BE2C (cell line): ENCODE results near the gene TKT.

ENCODE experiments used
- DNase-seq: peaks from one replicate; pipeline ENCODE4 v3.0.0-alpha.2; 2020
- H3K27me3 ChIP-seq: fragments of 250-450 bp; sonication (Bioruptor Pico); 2 replicates; pipeline ENCODE4 v1.5.1; 2020; ENCODE audit warnings: mild to moderate bottlenecking
- H3K36me3 ChIP-seq: fragments of 250-450 bp; sonication (Bioruptor Pico); 2 replicates; pipeline ENCODE4 v1.5.1; 2020; ENCODE audit warnings: mild to moderate bottlenecking
- H3K4me1 ChIP-seq: fragments of 250-450 bp; sonication (Bioruptor Pico); 2 replicates; pipeline ENCODE4 v1.5.1; 2020
- H3K4me3 ChIP-seq: 2 replicates; pipeline ENCODE4 v1.5.1; 2011; ENCODE audit warnings: low read depth, low read length
- H3K9me3 ChIP-seq: fragments of 250-450 bp; sonication (Bioruptor Pico); 2 replicates; pipeline ENCODE4 v1.5.1; 2020
- TF ChIP-seq, protein P1 (sequence below): IDR thresholded peaks from 2 replicates; pipeline ENCODE4 v1.5.1; 2012; ENCODE audit warnings: mild to moderate bottlenecking, low read depth, low read length

TKT gene

DNA sequence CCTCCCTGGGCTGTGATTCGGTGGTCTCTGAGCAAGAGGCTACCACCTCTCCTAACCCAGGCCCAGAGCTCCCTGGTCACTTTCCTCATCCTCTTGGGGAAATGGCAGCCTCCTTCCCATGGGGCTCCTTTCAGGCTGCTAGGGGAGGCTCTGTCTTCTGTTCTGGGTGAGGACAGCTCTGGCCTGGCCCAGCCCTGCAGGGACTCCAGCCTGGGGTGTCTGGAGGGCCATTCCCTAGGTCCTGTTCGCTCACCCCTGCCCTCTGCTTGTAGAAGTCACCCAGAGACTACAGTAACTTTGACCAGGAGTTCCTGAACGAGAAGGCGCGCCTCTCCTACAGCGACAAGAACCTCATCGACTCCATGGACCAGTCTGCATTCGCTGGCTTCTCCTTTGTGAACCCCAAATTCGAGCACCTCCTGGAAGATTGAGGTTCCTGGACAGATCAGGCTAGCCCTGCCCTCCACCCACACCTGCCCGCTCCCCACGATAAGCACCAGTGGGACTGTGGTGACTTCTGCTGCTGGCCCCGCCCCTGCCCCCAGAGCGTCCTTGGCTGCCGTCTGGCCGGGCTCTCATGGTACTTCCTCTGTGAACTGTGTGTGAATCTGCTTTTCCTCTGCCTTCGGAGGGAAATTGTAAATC, 63.9 kb downstream of the TKT start:
- Histone ChIP-seq H3K4me1 (no peaks in the 10 kb centered on the region; the same call in 1 of the 2 replicates), H3K9me3 (no peaks in the 10 kb centered on the region), H3K36me3 (no peaks in the 10 kb centered on the region), H3K4me3 (no peak overlapping the region), H3K27me3 (no peaks in the 10 kb centered on the region)
- TF ChIP-seq, protein P1, sequence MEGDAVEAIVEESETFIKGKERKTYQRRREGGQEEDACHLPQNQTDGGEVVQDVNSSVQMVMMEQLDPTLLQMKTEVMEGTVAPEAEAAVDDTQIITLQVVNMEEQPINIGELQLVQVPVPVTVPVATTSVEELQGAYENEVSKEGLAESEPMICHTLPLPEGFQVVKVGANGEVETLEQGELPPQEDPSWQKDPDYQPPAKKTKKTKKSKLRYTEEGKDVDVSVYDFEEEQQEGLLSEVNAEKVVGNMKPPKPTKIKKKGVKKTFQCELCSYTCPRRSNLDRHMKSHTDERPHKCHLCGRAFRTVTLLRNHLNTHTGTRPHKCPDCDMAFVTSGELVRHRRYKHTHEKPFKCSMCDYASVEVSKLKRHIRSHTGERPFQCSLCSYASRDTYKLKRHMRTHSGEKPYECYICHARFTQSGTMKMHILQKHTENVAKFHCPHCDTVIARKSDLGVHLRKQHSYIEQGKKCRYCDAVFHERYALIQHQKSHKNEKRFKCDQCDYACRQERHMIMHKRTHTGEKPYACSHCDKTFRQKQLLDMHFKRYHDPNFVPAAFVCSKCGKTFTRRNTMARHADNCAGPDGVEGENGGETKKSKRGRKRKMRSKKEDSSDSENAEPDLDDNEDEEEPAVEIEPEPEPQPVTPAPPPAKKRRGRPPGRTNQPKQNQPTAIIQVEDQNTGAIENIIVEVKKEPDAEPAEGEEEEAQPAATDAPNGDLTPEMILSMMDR: no peak
- DNase-seq: no peak

DNA sequence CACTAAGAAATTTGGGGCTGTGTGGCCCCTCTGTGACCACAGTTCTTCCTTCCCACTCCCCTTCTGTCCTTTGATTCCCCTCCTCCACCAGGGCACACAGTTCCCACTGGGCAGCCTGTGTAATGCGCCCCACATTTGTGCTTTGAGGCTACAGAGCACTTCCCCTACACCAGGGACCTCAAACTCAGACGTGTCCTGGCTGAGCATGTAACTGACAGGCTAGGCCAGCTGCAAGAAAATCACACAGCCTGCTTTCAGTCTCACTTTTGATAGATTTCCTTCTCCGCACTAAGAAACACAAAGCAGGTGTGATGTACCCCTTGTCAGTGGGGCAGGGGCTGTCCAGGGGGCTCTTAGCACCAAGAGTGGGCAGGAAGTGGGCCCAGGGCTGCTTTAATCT, 65.2 kb downstream of the TKT start:
- Histone ChIP-seq H3K9me3 (no peaks in the 10 kb centered on the region), H3K27me3 (no peaks in the 10 kb centered on the region), H3K4me1 (no peaks in the 10 kb centered on the region), H3K4me3 (no peak overlapping the region), H3K36me3 (no peaks in the 10 kb centered on the region)
- TF ChIP-seq, protein P1: no peak
- DNase-seq: no peak

DNA sequence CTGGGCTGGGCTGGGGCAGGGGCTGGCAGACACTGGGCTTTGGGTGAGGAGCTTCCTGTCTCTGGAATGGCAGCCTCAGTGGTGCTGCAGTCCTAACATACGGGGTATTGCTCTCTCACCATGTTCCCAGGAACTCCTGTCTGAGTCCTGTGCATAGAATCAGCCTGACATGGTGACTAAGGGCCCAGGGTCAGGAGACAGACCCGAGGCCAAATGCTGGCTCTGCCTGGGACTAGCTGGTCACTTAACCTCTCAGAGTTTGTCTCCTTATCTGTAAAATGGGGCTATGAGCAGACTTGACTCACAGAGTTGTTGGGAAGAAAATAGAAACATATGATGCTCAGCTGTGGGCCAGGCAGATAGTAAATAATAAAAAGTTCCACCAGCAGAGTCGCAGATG, 66.5 kb downstream of the TKT start:
- Histone ChIP-seq H3K4me3 (no peak overlapping the region), H3K27me3 (no peaks in the 10 kb centered on the region), H3K9me3 (no peaks in the 10 kb centered on the region), H3K36me3 (no peaks in the 10 kb centered on the region), H3K4me1 (no peaks in the 10 kb centered on the region)
- no peak for DNase-seq
- TF ChIP-seq, protein P1: no peak

DNA sequence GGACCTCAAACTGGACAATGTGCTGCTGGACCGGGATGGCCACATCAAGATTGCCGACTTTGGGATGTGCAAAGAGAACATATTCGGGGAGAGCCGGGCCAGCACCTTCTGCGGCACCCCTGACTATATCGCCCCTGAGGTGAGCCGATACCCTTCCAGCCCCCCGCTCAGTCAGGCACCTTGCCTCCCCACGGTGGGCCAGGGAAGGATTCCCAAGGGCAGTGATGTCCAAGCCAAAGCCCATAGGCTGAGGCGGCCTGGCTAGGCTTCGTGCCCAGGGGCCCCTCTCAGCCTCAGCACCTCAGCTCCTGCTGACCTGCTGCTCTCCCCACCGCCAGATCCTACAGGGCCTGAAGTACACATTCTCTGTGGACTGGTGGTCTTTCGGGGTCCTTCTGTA, 67.1 kb downstream of the TKT start:
- H3K36me3 ChIP-seq: no peaks in the 10 kb centered on the region
- no peaks in the 10 kb centered on the region for H3K27me3 ChIP-seq
- TF ChIP-seq, protein P1: no peak
- no peaks in the 10 kb centered on the region for H3K9me3 ChIP-seq
- H3K4me3 ChIP-seq: no peak overlapping the region
- no peaks in the 10 kb centered on the region for H3K4me1 ChIP-seq
- DNase-seq: no peak

DNA sequence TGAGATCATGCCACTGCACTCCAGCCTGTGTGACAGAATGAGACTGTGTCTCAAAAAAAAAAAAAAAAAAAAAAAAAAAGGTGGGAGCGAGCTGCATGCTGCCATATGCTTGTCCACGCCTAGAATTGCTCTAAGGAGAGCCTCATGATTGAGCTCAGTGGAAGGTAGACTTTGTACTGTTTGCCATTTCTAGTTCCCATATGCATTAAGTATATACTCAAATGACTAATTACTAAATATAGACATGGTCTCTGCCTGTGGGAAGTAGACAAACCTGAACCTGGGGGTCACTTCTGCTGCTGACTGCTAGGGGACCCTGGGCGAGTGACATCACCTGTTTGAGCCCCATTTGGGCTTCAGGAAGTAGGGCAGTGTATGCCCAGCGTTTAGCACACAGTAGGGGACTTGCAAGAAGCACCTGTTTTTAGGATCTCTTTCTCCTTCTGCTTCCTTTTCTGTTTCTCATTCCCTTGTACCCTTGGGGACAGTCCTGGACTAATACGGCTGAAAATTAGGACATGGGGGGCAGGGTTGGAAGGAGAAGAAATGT, 67.6 kb downstream of the TKT start:
- Histone ChIP-seq H3K27me3 (no peaks in the 10 kb centered on the region), H3K4me1 (no peaks in the 10 kb centered on the region), H3K9me3 (no peaks in the 10 kb centered on the region), H3K36me3 (no peaks in the 10 kb centered on the region), H3K4me3 (no peak overlapping the region)
- TF ChIP-seq, protein P1: no peak
- DNase-seq: no peak

DNA sequence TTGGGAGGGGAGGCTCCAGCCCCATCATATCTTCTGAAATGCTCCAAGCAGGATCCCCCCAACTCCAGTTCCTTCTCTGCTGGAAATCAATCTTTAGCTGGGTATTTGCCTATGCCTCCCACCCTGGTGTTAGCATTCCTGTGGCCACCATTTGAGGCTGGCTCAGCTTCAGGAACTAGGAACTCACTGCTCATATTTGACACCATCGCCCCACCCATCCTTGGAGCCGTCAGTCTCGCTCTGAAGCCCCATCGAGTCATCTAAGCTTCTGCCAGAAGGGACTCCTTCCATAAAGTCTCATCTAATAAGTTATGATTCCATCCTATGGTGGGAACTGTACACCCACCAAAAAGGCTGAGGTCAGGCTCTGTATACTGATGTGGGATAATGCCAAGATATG, 68.4 kb downstream of the TKT start:
- TF ChIP-seq, protein P1: no peak
- Histone ChIP-seq H3K4me1 (no peaks in the 10 kb centered on the region), H3K36me3 (no peaks in the 10 kb centered on the region)

More for the DNA sequence above, 68.4 kb downstream of the TKT start:
- no peak for DNase-seq
- Histone ChIP-seq H3K4me3 (no peak overlapping the region), H3K27me3 (no peaks in the 10 kb centered on the region), H3K9me3 (no peaks in the 10 kb centered on the region)
